ENCODE data around the gene C1orf210.

The C1orf210 gene

DNA sequence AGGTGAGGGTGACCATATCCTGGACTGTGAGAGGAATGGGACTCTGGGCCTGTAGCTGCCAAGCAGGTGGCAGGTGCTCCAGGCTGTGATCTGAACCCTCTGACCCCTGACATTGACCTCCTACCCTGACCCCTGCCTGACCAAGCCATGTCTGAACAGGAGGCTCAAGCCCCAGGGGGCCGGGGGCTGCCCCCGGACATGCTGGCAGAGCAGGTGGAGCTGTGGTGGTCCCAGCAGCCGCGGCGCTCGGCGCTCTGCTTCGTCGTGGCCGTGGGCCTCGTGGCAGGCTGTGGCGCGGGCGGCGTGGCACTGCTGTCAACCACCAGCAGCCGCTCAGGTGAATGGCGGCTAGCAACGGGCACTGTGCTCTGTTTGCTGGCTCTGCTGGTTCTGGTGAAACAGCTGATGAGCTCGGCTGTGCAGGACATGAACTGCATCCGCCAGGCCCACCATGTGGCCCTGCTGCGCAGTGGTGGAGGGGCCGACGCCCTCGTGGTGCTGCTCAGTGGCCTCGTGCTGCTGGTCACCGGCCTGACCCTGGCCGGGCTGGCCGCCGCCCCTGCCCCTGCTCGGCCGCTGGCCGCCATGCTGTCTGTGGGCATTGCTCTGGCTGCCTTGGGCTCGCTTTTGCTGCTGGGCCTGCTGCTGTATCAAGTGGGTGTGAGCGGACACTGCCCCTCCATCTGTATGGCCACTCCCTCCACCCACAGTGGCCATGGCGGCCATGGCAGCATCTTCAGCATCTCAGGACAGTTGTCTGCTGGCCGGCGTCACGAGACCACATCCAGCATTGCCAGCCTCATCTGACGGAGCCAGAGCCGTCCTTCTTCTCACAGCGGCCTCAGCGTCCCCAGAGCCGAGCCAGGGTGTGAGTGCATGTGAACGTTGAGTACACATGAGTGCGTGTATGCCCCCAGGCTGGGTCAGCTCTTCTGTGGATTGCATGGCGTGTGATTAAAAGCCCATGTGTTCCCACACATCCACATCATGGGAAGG, 12.5 kb downstream of the C1orf210 start:
- DNase-seq: no peak

- DNase-seq: no peak
Observed at GRCh38 chr1:43272161-43272560, 13.2 kb downstream of the C1orf210 start.

- no peak for DNase-seq
Observed at GRCh38 chr1:43271186-43272118, 13.9 kb downstream of the C1orf210 start.

- DNase-seq: peak in 1 of 2 donors; percentile 21
Observed at GRCh38 chr1:43270421-43271095, 14.8 kb downstream of the C1orf210 start.

DNA sequence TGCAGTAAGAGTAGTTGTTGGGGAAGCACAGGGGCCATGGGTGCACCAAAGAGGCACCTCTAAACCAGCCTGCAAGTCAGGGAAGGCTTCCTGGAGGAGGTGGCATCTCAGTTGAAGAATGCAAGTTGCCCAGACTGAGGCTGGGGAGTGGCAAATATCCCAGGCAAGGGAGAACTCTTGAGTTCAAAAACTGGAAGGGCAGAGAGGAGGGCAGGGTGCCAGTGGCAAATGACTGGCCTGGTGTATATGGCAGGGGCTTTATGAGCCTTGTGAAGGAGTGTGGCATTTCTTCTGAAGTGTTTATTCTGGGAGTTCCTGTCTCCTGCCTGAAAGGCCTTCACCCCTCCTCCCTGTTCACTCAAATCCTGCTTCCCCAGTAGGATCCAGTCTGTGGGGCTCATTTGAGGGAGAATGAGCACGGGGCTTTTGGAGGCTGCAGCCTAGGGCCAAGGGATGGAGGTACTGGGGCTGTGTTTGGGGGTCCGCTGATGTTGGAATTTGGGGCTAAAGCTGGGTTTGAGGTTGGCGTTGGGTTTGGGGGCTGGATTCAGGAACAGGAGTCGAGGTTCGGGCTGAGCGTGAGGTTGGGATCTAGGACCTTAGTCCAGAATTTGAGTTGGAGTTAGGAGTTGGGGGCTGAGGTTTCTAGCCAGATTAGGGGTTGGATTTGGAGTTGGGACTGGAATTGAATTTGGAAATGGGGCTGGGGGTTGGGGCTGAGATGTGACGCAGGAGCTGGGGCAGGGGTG, 15.6 kb downstream of the C1orf210 start, which contains the start of gene TMEM125:
Gene TMEM125 (plus strand): TSS at position 357 of the 749 bp plus-strand sequence. CDS start 2,740 bp downstream, outside the sequence.
- DNase-seq: peak in 1 of 2 donors; percentile 4

DNA sequence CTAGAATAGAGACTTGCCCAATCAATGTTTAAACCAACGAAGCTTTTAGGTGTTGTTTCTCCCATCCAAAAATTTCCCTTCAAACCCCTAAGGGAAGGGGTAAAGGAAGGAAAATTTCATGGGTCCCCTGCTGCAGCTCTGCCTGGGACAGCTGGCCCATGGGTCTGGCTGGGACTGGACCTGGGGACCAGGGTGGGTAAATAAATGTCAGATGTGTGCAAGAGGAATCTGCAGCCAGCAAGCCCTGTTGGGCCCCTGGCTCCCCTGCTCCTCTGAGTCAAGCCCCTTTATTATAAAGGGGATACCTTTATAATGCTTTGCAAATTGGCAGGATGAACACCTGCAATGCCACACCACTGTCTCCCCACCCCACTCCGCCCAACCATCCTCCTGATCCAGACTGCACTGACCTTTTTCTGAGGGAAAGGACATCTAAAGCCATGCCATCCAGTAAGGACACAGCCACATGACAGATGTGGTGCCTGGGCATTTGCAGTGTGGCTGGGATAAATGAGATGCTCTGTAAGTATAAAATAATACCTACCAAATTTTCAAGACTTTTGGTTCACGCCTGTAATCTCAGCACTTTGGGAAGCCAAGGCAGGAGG, 17.5 kb downstream of the C1orf210 start:
- no peak for DNase-seq

DNA sequence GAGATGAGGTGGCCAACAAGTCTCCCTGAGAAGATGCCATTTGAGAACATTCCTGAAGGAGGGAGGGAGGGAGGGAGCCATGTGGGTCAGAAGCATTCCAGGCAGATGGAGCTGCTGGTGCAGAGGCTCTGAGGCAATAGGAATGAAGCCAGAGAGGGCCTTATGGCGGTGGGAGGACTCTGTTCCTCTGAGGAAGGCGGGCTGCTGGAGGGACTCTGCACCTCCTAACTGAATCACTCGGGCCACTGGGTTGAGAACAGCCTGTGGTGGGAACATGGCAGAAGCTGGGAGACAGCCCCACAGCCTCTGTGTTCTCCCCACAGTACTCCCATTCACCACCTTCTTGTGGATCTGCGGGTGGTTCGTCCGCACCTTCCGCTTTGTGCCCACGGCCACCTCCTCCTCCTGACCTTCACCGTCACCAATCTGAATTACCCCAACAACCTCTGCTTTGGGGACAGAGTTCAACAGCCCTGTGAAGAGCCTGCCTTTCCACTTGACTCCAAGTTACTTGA, 18.0 kb downstream of the C1orf210 start:
- no peak for DNase-seq

- DNase-seq: no peak
Observed at GRCh38 chr1:43266881-43267280, 18.5 kb downstream of the C1orf210 start.

GRCh38 chr1:43265431-43265830, 19.9 kb downstream of the C1orf210 start:
- no peak for DNase-seq

DNA sequence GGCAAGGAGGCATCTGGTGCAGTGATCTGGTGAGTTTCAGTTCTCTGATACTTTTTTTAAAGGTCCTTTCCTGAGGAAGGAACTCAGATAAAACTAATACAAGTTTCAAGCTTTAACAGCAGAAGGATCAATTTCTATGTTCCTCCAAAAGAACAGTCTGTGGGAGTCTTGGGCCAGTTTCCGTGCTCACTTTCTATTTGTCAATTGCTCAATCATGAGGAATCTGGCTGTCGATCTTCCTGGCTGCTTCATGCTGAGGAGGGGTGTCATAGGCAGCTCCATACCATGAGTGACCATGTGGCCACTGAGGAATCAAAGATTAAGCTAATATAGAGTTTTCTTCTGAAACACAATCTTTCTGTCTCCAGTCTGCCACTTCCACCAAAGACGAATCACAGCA, 27.0 kb downstream of the C1orf210 start:
- DNase-seq: no peak

- DNase-seq: no peak
Observed at GRCh38 chr1:43256675-43257570, 28.5 kb downstream of the C1orf210 start.

- no peak for DNase-seq
Observed at GRCh38 chr1:43255438-43256210, 29.8 kb downstream of the C1orf210 start.

DNA sequence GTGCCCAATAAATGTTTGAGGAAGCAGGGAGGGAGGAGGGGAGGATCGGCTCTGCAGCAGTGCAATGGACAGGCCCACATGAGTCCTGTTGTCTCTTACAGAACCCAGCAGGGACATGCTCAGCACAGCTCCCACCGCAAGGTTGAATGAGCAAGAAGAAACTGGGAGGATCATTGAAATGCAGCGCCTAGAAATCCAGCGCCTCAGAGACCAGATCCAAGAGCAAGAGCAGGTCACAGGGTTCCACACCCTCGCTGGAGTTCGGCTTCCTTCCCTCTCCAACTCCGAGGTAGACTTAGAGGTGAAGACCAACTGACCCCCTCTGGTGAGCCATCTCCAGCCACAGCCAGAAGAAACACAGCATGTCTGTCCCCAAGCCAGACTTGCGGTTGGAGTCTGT, 31.5 kb downstream of the C1orf210 start:
- DNase-seq: no peak

- no peak for DNase-seq
Observed at GRCh38 chr1:43253173-43253572, 32.2 kb downstream of the C1orf210 start.

DNA sequence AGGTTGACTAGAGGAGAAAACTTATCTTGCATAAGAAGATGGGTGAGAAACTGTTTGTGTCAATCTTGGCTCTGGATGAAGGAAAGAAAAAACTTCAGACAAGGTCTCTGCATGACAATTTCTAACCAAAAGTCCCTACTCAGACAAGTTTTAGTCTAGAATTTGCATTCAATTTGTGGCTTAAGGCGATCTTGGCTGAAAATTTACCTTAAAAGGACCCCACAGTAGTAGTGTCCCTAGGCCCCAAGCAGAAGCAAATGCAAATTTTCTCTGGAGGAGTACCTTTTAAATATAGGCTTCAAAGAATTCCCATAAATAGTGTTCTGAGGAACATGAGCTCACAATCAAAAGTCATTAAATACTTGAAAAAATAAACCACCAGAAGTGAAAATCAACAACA, 33.2 kb downstream of the C1orf210 start:
- no peak for DNase-seq

GRCh38 chr1:43251024-43251423, 34.4 kb downstream of the C1orf210 start:
- no peak for DNase-seq

DNA sequence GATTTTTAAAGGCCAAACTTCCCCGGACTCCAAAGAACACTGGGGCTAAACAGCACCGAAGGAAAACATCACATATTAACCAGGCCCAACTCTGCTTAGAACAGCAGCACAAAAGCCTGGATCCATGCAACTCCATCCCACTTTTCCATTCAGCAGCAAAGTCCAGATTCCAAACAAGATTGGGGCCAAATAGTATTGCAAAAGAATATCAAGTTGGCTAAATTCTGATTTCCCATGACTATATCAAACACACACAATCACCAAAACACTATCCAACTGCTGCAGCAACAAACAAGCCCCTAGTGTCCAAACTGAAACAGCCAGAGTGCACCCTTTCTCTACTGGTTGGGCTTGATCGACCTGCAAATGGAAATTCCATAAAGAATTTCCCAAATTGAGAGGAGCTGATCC, 35.0 kb downstream of the C1orf210 start:
- DNase-seq: no peak

DNA sequence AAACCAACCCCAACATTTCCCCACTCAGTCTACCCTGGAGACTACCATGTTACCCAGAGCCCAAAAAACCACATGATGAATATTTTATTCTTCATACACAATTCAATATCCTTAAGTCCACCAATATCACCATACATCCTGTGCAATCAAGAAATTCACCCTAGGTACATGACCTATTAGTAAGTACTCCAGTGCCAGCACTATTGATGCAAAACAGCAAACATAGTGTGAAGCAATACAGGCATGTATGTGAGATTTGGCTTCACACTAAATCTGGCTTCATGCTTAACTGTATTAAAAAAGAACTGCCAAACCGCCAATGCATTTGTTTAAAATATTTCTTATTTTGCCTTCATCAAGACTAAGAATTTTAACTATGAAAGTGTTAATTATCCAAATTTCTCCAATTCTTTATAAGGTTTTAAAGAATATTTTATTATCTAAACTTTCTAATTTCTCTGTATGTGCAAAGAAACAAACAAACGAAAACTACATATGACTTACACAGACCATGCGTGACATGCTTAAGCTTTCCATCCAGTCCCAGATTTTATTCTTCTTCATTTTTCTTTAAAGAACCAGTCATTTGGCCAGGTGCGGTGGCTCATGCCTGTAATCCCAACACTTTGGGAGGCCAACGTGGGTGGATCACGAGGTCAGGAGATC, 38.0 kb downstream of the C1orf210 start:
- no peak for DNase-seq

Measured in stimulated activated CD4-positive, alpha-beta T cell treated with anti-CD3 and anti-CD28 coated beads, Interleukin-2, amount 100 ng/mL, for 24 hours (primary cell).